ENCODE data around the gene TRPT1.

Gene TRPT1, protein sequence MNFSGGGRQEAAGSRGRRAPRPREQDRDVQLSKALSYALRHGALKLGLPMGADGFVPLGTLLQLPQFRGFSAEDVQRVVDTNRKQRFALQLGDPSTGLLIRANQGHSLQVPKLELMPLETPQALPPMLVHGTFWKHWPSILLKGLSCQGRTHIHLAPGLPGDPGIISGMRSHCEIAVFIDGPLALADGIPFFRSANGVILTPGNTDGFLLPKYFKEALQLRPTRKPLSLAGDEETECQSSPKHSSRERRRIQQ

DNA sequence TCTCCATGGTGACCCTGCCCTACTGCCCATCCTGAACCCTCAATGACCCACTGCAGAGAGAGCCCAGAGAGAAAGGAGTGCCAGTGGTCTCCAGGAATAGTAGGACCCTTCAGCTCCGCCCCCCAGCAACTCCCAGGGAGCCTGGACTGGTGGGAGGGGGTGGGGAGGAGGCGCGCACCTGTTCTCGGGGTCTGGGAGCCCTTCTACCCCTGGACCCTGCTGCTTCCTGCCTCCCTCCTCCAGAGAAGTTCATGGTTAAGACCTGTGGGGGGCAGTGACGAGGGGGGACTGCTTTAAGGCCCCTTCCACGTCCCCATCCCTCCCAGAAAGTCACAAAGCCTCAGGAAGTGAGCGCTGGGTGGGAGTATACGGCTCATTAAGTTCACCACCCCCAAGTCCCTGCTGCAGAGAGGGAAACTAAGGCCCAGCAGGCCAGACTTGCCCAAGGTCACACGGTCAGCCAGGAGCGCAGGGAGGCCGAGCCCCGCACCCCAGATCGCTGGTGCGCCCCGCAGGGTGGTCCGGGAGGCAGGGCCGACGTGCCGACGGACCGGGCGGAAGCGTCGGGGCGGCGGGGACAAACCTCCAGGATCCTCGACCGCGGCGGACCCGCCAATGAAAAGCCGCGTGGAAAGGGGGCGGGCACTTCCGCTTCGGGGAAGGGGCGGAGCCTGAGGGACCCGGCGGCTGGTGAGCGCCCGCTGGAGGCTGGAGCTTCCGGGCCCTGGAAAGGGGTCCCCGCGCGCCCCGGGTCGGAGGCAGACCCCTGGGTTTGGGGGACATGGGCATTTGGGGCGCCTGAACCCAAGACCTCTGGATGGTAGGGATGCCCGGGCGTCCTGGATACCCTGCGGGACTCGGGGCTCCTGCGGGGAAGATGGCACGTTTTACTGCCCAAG, at the start of gene TRPT1, which contains the start of gene NUDT22:
TSS of gene TRPT1 (minus strand) at position 579 of the 899 bp plus-strand sequence. CDS start at position 253, 326 bp downstream.
TSS of gene NUDT22 (plus strand) at position 667 of the 899 bp plus-strand sequence. CDS start 379 bp downstream, outside the sequence.
- DNase-seq (ENCODE audit: low spot score), result peak; percentile 90

DNA sequence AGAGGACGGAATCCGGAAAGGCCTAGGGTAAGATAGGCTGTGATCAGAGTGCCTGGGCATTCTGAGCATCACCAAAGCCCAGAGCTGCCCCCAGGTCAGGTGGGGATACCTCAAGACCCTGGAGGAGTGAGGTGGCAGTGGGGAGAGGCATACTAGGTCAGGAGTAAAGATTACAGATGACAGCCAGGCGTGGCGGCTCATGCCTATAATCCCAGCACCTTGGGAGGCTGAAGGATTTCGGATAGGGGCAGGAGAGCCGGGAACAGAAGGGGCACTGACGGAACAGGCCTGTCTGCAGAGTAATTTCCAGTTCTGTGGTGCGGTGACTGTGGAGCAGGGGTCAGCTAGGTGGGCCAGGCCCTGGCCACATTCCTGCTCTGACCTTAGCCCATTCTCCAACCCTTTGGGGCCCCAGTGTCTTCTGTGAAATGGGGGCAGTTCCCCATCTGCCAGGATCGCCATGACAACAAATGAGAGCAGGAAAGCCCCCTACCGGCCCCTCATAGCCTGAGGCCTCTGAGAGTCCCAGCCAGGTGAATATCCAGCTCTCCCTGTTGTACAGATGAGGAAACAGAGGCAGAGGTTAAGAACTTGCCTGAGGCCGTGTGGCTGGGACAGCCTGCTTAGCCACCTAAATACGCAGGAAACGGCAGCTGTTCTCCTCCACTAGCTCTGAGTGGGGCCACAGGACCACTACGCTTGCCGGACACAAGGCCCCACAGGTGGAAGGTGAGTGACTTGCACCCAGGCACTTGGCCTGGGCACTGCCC, 49.2 kb upstream of the TRPT1 start:
- no peak for DNase-seq (ENCODE audit: low spot score)

DNA sequence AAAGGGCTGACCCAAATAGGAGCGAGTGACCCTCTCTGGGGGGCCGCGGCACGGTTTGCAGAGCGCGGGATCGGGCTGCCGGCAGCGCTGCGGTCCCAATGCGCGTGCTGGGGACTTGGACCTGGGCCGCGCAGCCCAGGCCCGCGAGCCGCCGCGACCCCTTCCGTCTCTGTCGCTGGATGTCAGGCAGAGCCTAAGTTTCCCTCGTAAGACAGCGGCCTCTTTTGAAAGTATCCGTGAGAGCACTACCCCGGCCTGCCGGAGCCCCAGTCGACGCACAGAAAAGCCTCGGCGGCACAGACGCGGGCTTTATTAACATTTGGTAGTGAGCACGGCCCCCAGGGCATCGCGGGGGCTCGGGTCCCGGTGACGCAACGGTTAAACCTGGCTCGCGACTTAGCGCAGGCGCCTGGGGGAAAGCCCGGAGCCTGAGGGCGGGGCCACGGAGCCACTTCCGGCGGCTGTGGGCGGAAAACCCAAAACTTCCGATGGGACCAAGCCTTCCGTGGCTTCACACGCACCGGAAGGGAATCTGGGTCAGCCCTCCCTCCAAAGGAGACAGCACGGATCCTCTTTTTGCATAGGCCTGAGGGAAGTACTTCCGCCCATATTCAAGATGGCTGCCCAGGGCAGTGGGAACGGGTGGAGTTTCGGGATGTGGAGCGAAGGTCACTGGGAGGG, 43.7 kb upstream of the TRPT1 start:
- DNase-seq (ENCODE audit: low spot score), result peak; percentile 75

DNA sequence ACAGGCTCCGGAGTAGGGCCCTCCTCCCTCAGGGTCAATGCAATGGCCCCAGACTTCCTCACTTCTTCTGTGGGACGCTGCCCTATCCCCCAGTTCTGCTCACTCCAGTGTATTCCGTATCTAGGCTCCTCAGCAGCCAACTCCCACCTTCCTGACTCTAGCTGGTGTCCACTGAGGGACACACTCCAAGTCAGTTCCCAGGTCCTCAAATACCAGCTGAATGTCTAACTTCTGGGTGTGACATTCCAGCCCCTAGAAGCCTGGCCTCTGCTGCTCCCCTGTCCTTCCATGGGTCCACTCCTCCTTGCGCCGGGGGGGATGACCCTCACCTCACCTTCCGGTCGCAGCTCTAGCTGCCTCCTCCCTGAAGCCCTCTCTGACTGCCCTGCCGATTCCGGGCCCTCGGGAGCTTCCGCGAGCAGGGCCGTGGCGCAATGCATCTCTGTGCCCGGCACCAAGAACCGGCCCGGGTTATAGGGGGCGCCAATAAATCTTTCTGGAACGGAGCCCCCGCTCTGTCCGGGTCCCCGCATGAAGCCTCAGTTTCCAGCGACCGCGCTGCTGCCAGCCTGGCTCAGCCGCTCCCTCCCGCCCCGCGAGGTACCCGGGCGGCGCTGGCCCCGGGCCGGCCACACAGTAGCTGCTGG, 43.0 kb upstream of the TRPT1 start:
- DNase-seq (ENCODE audit: low spot score), result no peak

DNA sequence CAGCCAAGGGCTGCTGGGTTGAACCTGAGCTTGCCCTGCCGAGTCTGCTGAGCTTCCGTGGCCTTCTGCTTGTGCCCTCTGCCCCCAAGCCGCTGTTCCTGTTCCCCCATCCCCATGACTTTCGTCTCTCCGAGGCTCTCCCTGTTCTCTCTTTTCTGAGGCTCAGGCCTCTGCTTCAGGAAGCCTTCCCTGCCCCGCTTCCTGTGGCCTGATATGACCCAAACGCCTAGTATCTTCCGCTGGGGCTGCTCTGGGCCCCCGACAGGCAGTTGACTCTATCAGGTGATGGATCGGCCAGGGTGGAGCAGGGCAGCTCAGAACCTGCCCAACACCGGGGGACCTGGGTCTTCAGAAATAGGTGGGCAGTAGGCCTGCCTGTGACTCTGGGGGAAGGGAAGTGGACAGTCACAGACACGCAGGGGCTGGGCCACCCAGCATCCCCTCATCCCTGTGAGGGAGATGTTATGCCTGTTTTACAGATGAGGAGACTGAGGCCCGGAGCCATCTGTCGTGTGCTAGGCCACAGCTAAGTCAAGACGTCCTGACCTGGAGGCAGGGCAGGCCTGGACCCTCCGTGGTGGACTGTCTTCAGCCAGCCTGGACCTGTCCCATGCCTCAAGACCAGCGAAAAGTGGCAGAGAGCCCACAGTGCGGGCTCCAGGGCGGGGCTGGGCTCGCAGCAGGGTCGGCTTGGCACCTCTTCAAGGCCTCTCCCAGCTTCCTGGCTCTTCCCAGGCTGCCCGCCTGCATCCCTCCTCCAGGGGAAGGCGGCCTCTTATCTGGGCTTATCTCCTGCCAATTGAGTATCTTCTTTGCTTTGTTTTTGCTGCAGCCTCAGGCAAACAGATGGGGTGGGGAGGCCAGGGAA, 42.3 kb upstream of the TRPT1 start:
- DNase-seq (ENCODE audit: low spot score), result no peak

DNA sequence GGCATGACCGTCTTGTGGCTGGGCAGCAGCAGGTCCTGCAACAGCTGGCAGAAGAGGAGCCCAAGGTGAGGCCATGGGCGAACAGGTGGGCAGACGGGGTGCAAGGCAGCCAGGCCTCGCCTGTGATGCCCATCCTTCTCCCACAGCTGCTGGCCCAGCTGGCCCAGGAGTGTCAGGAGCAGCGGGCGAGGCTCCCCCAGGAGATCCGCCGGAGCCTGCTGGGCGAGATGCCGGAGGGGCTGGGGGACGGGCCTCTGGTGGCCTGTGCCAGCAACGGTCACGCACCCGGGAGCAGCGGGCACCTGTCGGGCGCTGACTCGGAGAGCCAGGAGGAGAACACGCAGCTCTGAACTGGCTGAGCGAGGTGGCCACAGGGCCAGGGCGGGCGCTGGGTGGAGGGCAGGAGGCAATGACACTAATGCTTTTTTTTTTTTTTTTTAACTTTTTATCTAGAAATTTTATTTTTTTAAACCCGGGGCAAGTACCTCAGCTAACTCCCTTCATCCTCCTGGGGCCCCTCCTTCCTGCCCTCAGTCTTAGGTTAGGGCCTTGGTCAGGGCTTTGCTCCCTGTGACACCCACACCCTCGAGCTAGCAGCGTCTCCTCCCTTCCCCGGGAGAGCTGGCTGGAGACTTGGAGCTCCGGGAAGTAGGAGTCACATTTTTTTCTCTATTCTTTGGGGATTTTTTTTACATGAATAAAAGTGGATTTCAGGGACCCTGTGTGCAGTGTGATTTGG, 41.4 kb upstream of the TRPT1 start:
- no peak for DNase-seq (ENCODE audit: low spot score)

DNA sequence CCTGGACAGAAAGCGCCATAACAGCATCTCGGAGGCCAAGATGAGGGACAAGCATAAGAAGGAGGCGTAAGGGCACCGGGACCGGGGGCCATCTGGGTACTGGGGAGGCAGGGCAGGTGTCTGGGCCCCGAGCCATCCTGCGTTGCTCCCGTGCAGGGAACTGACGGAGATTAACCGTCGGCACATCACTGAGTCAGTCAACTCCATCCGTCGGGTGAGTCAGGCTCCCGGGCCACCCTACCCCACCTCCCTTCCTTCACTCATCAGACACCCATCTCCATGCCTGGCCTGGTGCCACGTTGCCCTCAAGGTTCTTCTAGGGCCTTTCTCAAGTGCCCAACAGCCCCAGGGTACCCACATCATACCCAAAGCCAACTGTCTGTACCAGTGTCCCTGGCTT, 40.4 kb upstream of the TRPT1 start:
- no peak for DNase-seq (ENCODE audit: low spot score)

DNA sequence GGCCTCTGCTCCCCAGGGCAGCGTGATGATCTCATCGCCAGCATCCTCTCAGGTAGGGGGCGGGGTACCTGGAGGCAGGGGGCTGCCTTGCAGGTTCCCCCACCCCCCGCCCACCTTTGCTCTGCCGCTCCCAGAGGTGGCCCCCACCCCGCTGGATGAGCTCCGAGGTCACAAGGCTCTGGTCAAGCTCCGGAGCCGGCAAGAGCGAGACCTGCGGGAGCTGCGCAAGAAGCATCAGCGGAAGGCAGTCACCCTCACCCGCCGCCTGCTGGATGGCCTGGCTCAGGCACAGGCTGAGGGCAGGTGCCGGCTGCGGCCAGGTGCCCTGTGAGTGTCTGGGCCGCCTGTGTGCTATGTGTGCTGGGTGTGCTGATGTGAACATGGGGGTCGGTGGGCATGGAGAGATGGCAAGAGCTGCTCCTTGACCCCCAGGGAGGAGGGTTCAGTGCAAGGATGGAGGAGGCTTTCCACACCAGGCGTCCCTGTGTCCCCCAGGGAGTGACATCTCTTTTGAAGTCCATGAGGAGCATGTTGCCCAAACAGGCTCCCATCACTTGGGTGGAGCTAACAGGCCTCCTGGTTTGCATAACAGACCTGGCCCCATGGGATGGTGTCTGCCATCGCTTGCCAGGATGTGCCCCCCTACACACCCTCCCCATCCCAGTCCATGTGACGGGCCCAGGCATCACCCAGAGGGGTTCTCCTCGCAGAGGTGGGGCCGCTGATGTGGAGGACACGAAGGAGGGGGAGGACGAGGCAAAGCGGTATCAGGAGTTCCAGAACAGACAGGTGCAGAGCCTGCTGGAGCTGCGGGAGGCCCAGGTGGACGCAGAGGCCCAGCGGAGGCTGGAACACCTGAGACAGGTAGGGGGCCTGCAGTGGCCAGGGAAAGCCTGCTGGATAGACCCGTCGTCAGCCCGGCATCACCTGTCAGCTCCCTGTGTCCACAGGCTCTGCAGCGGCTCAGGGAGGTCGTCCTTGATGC, 39.5 kb upstream of the TRPT1 start:
- DNase-seq (ENCODE audit: low spot score), result no peak

DNA sequence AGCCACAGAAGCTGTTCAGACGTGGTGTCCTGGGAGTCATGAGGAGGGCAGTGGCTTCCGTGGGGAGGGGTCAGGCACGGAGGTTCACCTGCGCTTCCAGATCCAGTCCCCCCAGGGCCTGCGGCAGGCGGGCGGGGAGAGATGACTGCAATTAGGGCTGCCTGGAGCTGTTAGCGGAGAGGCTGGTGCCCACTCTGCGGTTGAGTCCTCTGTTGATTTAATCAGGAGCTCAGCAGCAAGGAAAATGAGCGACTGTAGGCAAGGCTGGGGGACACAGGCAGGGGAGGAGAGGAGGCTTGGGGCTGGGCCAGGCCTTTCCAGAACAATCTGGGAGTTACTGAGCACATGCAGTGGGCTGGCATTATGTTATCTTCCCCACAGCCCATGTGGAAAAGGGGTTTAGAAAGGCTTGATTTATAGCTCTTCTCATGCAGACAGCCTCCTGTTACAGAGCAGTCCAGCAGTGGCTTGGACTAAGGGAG, 38.4 kb upstream of the TRPT1 start:
- DNase-seq (ENCODE audit: low spot score), result no peak

DNA sequence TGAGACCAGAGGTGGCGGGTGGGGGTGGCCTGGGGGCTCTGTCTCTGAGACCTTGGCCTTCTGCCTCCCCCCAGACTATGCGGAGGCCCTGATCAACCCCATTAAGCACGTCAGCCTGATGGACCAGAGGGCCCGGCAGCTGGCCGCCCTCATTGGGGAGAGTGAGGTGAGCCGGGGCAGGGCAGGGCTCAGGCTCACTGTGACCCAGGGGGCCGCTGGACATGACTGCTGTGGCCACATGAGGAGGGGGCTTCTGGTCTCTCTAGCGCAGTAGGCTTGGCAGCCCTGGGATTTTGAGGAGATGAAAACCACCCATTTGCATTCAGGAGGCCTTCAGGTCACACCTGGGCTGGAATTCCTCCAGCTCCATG, 37.9 kb upstream of the TRPT1 start:
- DNase-seq (ENCODE audit: low spot score), result no peak

DNA sequence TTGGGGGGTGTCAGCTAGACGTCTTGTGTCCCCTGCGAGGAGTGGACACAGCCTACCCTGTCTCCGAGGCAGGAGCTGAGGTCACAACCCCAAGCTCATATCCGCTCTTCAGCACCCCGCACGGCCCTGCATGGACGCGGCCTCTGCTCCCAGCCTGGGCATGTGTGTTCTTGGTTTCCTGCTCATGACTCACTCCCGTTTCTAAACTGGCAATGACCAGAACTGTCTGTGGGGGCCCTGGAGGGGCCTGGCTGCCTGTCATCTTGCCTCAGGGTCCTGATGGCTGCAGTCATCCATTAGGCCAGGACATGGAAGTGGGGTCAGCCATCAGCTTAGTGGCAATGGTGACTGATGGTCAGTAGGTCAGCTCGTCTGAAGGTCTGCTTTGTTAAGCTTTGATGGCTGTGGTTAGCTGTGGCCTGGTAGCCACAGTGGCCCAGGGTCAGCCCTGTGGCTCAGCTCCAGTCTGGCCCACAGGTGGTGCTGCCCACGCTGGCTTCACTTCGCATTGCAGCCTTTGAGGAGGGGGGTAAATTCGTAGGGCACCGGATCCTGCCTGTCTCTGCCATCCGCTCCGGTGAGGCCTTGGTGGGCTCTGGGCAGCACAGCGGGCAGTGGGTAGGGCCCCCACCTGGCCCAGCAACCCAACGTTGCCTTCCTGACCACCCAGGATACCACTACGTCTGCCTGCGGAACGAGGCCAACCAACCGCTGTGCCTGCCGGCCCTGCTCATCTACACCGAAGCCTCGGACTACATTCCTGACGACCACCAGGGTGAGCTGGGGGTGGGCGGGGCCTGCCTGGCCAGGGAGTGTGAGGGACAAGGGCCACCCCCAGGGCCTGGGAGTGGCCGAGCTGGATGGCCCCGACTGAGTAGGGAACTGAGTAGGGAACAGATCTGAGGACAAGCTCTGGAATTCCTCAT, 37.3 kb upstream of the TRPT1 start:
- no peak for DNase-seq (ENCODE audit: low spot score)

DNA sequence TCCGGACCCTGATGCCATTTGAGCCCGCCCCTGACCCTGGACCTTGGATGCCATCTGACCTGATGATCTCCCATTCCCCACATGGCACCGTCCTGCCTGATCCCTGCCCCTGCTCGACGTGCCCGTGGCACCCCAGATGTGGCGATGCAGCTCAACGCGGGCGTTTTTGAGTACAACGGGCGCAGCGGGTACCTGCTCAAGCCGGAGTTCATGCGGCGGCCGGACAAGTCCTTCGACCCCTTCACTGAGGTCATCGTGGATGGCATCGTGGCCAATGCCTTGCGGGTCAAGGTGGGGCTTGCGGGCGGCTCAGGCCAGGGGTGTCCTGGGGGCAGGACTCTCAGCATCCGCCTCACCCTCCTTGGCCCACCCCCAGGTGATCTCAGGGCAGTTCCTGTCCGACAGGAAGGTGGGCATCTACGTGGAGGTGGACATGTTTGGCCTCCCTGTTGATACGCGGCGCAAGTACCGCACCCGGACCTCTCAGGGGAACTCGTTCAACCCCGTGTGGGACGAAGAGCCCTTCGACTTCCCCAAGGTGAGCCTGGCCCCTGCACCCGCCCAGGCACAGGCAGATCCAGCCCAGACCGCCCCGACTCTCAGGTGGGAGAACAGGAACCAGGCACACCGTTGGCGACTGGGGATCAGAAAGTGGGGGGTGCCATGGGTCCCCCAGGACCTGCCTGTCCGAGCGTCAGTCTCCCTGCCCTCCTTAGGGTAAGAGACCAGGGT, 36.5 kb upstream of the TRPT1 start:
- no peak for DNase-seq (ENCODE audit: low spot score)

DNA sequence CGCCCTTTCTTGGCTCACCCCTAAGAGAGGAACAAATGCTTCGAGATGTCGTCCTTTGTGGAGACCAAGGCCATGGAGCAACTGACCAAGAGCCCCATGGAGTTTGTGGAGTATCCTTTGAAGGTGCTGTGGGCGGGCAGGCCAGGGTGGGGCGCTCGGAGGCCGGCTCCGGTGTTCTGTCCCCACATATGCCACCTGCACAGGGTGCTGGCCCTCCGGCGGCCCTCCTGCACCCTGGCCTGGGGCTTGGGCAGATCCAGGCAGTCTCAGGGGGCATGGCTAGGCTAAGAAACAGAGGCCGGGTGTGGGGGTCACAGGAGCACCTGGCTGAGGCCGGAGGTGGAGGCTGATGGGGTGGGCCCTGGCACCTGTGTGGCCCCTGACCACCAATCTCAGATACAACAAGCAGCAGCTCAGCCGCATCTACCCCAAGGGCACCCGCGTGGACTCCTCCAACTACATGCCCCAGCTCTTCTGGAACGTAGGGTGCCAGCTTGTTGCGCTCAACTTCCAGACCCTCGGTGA, 35.6 kb upstream of the TRPT1 start:
- no peak for DNase-seq (ENCODE audit: low spot score)

DNA sequence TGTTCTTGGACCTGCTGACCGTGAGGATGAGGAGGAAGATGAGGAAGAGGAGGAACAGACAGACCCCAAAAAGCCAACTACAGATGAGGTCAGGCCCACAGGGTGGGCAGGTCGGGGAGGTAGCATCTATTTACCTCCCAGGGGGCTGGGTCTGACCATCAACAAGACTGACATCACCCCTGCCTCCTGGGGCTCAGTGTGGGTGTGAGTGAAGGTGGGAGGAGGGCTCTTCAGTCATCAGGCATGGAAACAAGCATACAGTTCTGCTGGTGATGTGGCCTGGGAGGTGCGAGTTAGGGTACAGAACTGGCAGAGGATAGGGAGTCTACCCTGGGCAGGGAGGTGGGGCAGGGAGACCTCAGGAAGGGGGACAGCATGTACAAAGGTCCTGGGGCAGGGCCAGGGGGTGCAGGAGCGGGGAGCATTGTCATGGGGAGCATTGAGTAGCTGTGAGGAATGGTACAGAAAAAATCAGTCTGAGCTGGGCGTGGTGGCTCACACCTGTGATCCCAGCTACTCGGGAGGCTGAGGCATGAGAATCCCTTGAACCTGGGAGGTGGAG, 34.2 kb upstream of the TRPT1 start:
- DNase-seq (ENCODE audit: low spot score), result no peak

DNA sequence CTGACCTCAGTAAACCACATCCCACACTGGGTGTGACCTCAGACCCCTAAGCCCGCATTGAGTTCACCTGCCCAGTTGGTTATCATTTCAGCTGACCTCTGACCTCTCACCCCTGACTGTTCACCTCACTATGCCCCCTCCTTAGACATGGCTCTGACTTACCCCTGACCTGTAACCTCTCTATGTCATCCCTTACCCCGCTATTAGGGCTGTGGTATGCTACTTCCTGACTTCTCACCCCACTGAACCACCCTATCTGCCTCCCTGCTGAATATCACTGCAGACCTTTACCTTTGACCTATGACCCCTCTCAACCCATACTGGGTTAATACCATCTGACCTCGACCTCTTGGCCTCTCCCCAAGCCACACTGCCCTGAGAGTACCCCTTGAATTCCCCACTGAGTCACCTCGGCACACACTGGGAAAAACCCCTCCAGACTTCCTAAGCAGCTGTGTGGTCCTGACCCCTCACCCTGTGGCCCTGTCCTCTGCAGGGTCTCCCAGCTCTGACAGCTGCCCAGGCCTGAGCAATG, 33.6 kb upstream of the TRPT1 start:
- DNase-seq (ENCODE audit: low spot score), result no peak
